K562 (cell line): ENCODE results near the gene PIK3CD. TPM values are rescaled to one million over a fixed set of nuclear protein-coding genes. Genes with fewer than 3 reads are reported as not detected.

Source experiments
- ATAC-seq: fragments of 200-7000 bp; cut with Tn5 transposase; 3 replicates; pipeline ENCODE4 v1.9.1; 2020; ENCODE audit warnings: moderate library complexity
- BruUV-seq: library from RNA; stranded (reverse); fragments of 400-500 nt; replicated peaks from 2 replicates; lab custom pipeline; 2021; lab: Mats Ljungman, UMichigan
- CTCF ChIA-PET: fragments of 300-600 bp; formaldehyde crosslinking; extraction: SDS; loops from one replicate; lab custom pipeline; 2021; ENCODE audit warnings: low intra/inter-chr PET ratio; lab: Yijun Ruan, JAX
- POLR2A ChIA-PET: fragments of 300-600, 350-650 bp; sonication (Branson Sonifier 250); formaldehyde crosslinking; extraction: SDS; loops from one replicate; lab custom pipeline; 2021; ENCODE audit warnings: antibody characterized with exemption, inconsistent platforms; lab: Yijun Ruan, JAX
- DNase-seq, 4 experiments: peaks; one replicate each; pipeline versions ENCODE4 v3.0.0 to v3.0.0-alpha.2; 2011 to 2018; ENCODE audit warnings: low spot score in 3 of 4, mixed read lengths in 3 of 4; ENCODE audit errors: extremely low read depth in 1 of 4
- FAIRE-seq: peaks from 2 replicates; lab custom pipeline; 2011; peaks lifted over from hg19 to GRCh38; lab: Jason Lieb, UNC
- H2AFZ ChIP-seq: 2 replicates; pipeline ENCODE4 v1.6.0; 2011; ENCODE audit warnings: low read depth, low read length, control low read depth, inconsistent platforms
- H3K27ac ChIP-seq: fragments of 200-600 bp; 3 replicates; pipeline ENCODE4 v1.8.0; 2011; ENCODE audit warnings: low read depth, mild to moderate bottlenecking, control low read depth, inconsistent platforms, low read length, moderate library complexity, mixed read lengths; ENCODE audit errors: extremely low read depth
- H3K27me3 ChIP-seq, 2 experiments: fragments of 300-600 bp in 1 of 2; 2 replicates in 1 of 2; 3 replicates in 1 of 2; pipeline versions ENCODE4 v1.6.0 to v1.8.0; 2011; ENCODE audit warnings: inconsistent platforms in 2 of 2, low read length in 2 of 2, mild to moderate bottlenecking in 1 of 2, mixed read lengths in 1 of 2, moderate library complexity in 1 of 2; ENCODE audit not compliant: control insufficient read depth in 2 of 2, insufficient read depth in 2 of 2
- H3K36me3 ChIP-seq: fragments of 300-600 bp; 3 replicates; pipeline ENCODE4 v1.8.0; 2011; ENCODE audit warnings: mild to moderate bottlenecking, low read length, inconsistent platforms; ENCODE audit not compliant: control insufficient read depth, insufficient read depth
- H3K4me1 ChIP-seq, 2 experiments: fragments of 200-600 bp in 1 of 2; replicated peaks in 1 of 2; 2 replicates in 1 of 2; 3 replicates in 1 of 2; pipeline versions ENCODE4 v1.5.1 to v1.8.0; 2011; ENCODE audit warnings: inconsistent platforms in 2 of 2, low read length in 2 of 2, mild to moderate bottlenecking in 1 of 2, mixed read lengths in 1 of 2, moderate library complexity in 1 of 2; ENCODE audit not compliant: control insufficient read depth in 2 of 2, insufficient read depth in 2 of 2
- H3K4me2 ChIP-seq: 2 replicates; pipeline ENCODE4 v1.6.1; 2011; ENCODE audit warnings: low read length, control low read depth, inconsistent platforms, mixed read lengths; ENCODE audit not compliant: insufficient read depth
- H3K4me3 ChIP-seq: fragments of 200-600 bp; sonication (generic), shearing (Covaris generic); 2 replicates; pipeline ENCODE4 v1.5.1; 2016; ENCODE audit warnings: control low read depth, inconsistent platforms
- H3K79me2 ChIP-seq: fragments of 200-600 bp; 3 replicates; pipeline ENCODE4 v1.8.0; 2011; ENCODE audit warnings: low read length, inconsistent platforms; ENCODE audit not compliant: control insufficient read depth, insufficient read depth
- H3K9ac ChIP-seq, 2 experiments: 2 replicates each; pipeline versions ENCODE4 v1.6.0 to v1.6.1; 2011; ENCODE audit warnings: low read depth in 2 of 2, low read length in 2 of 2, control low read depth in 1 of 2, inconsistent platforms in 1 of 2, mild to moderate bottlenecking in 1 of 2, mixed read lengths in 1 of 2; ENCODE audit not compliant: insufficient read depth in 1 of 2
- H3K9me1 ChIP-seq: one replicate; pipeline ENCODE4 v1.6.0; 2011; ENCODE audit warnings: inconsistent platforms, mild to moderate bottlenecking, low read length, moderate library complexity; ENCODE audit not compliant: control insufficient read depth, insufficient read depth
- H3K9me3 ChIP-seq: replicated peaks from 2 replicates; pipeline ENCODE4 v1.5.1; 2011; ENCODE audit warnings: low read depth, low read length, inconsistent platforms; ENCODE audit not compliant: control insufficient read depth, insufficient read depth
- H4K20me1 ChIP-seq: replicated peaks from 2 replicates; pipeline ENCODE4 v1.6.1; 2011; ENCODE audit warnings: low read length, inconsistent platforms, mixed read lengths; ENCODE audit not compliant: control insufficient read depth, insufficient read depth
- ADNP ChIP-seq: fragments of 200-800 bp; sonication (Bioruptor generic); IDR thresholded peaks from 2 replicates; pipeline ENCODE4 v1.6.1; 2016; ENCODE audit warnings: missing genetic modification characterization, missing compliant biosample characterization
- BRD9 ChIP-seq: fragments of 450-650 bp; IDR thresholded peaks from 2 replicates; pipeline ENCODE4 v1.6.1; 2018; ENCODE audit warnings: low read depth; ENCODE audit not compliant: partially characterized antibody
- CBX1 ChIP-seq: sonication (generic); IDR thresholded peaks from 2 replicates; pipeline ENCODE4 v1.6.1; 2016; ENCODE audit warnings: antibody characterized with exemption, low read depth, mild to moderate bottlenecking
- CREB3L1 ChIP-seq: fragments of 450-650 bp; IDR thresholded peaks from 2 replicates; pipeline ENCODE4 v1.6.1; 2014; ENCODE audit warnings: low read depth, mild to moderate bottlenecking, moderate library complexity, borderline replicate concordance
- CREM ChIP-seq: IDR thresholded peaks from 2 replicates; pipeline ENCODE4 v1.6.1; 2014; ENCODE audit warnings: antibody characterized with exemption, low read depth
- E2F8 ChIP-seq: fragments of 450-650 bp; IDR thresholded peaks from 2 replicates; pipeline ENCODE4 v1.7.1; 2018; ENCODE audit warnings: mild to moderate bottlenecking, low read depth; ENCODE audit not compliant: partially characterized antibody
- HDAC2 ChIP-seq: fragments of 450-650 bp; IDR thresholded peaks from 2 replicates; pipeline ENCODE4 v1.6.1; 2016; ENCODE audit warnings: mild to moderate bottlenecking
- MCM7 ChIP-seq, 2 experiments: fragments of 450-650 bp; IDR thresholded peaks; 2 replicates each; pipeline ENCODE4 v1.6.1; 2016 to 2018
- MYNN ChIP-seq, 2 experiments: sonication (generic); formaldehyde crosslinking in 1 of 2; IDR thresholded peaks; 2 replicates each; pipeline versions ENCODE4 v1.5.0 to v1.6.1; 2016 to 2020; ENCODE audit warnings: antibody characterized with exemption in 1 of 2, missing genetic modification reagents in 1 of 2
- NCOA4 ChIP-seq: fragments of 450-650 bp; IDR thresholded peaks from 2 replicates; pipeline ENCODE4 v1.6.1; 2018; ENCODE audit warnings: mild to moderate bottlenecking; ENCODE audit not compliant: partially characterized antibody
- NR2F6 ChIP-seq: fragments of 450-650 bp; formaldehyde crosslinking; IDR thresholded peaks from 2 replicates; pipeline ENCODE4 v1.4.0; 2020; ENCODE audit warnings: mild to moderate bottlenecking
- PTTG1 ChIP-seq: fragments of 450-650 bp; IDR thresholded peaks from 2 replicates; pipeline ENCODE4 v1.6.1; 2016; ENCODE audit warnings: low read depth, mild to moderate bottlenecking, missing genetic modification characterization, missing compliant biosample characterization
- RBM25 ChIP-seq: fragments of 200-400 bp; formaldehyde crosslinking; IDR thresholded peaks from 2 replicates; pipeline ENCODE4 v1.6.1; 2018; ENCODE audit warnings: low read length, low read depth, moderate library complexity; ENCODE audit not compliant: severe bottlenecking
- SAFB2 ChIP-seq: fragments of 200-400 bp; formaldehyde crosslinking; IDR thresholded peaks from 2 replicates; pipeline ENCODE4 v1.6.1; 2018; ENCODE audit warnings: borderline replicate concordance, low read length, low read depth, moderate library complexity; ENCODE audit not compliant: severe bottlenecking
- SNAPC5 ChIP-seq: fragments of 250-450 bp; sonication (Bioruptor Pico); IDR thresholded peaks from 2 replicates; pipeline ENCODE4 v1.8.0; 2021; ENCODE audit warnings: moderate library complexity, mild to moderate bottlenecking, inconsistent platforms
- TFAM ChIP-seq: fragments of 250-450 bp; sonication (Bioruptor Pico); conservative IDR thresholded peaks from 2 replicates; pipeline ENCODE4 v1.5.0; 2021; ENCODE audit warnings: mild to moderate bottlenecking, moderate library complexity
- TRIM24 ChIP-seq, 2 experiments: fragments of 450-650 bp; IDR thresholded peaks; 2 replicates each; pipeline ENCODE4 v1.6.1; 2016
- ZFP36 ChIP-seq: fragments of 150-350 bp; IDR thresholded peaks from 2 replicates; pipeline ENCODE4 v1.6.1; 2018; ENCODE audit warnings: low read length, low read depth; ENCODE audit not compliant: partially characterized antibody
- ZNF316 ChIP-seq: fragments of 450-650 bp; IDR thresholded peaks from 2 replicates; pipeline ENCODE4 v1.6.1; 2016
- ZNF586 ChIP-seq: fragments of 450-650 bp; formaldehyde crosslinking; conservative IDR thresholded peaks from 2 replicates; pipeline ENCODE4 v1.4.0; 2020; ENCODE audit warnings: mild to moderate bottlenecking, moderate library complexity
- WGBS: fragments of 100-300 bp; shearing (Covaris generic); methylation state at CpG from one replicate; pipeline ENCODE4 v1.1.6; 2016; ENCODE audit warnings: low coverage, mixed read lengths; ENCODE audit not compliant: insufficient coverage; ENCODE audit errors: missing lambda C conversion rate; 5-methylcytosine and 5-hydroxymethylcytosine counted together
- in situ Hi-C: fragments of 300-500 bp; cut with MboI; formaldehyde crosslinking; loops from 4 replicates; pipeline ENCODE4 v1.15.0; 2018; ENCODE audit warnings: inconsistent platforms, mixed read lengths
- intact Hi-C: fragments of 100-400 bp; cut with micrococcal nuclease; formaldehyde crosslinking; loops from 2 replicates; pipeline ENCODE4 v1.14.2; 2022
- polyA plus RNA-seq, 8 experiments: library from polyadenylated mRNA; depleted of rRNA in 4 of 8; stranded (reverse) in 5 of 8; unstranded in 3 of 8; fragments of >200 nt; fragmentation: Nextera tagmentation in 2 of 8; fragmentation: Illumina TruSeq in 1 of 8; extraction: Ambion mirVana in 2 of 8; extraction: Trizol in 1 of 8; gene quantifications; 2 replicates each; pipeline versions ENCODE4 v1.2.1 to v1.2.3, GENCODE V29; 2011 to 2014; ENCODE audit warnings: inconsistent platforms in 1 of 8, missing spikeins in 1 of 8
- total RNA-seq, 7 experiments: library from RNA; depleted of rRNA in 6 of 7; stranded (reverse); fragments of >200 nt in 6 of 7; fragmentation: Illumina TruSeq in 2 of 7; extraction: Trizol in 2 of 7; gene quantifications; 2 replicates each; pipeline versions ENCODE4 v1.2.1 to v1.2.3, GENCODE V29; 2011 to 2021; ENCODE audit warnings: low replicate concordance in 1 of 7

PIK3CD gene
- total and polyA plus RNA-seq, 9 of the 15 experiments (the other 6 are each of a cell fraction or from before 2014, with no cell fraction given) = 1.8 to 20.8 (median 7.2) TPM

GRCh38 chr1:9767964-9768668, 116.6 kb downstream of the PIK3CD start:
- DNase-seq = peak; percentile 60 to 76 (median 70)
- H3K27ac ChIP-seq = no peak overlapping the region
- intact Hi-C loops (no loop called here), in situ Hi-C loops (no loop called here)
- no peaks in the 10 kb centered on the region for H3K27me3 ChIP-seq
- no peaks in the 10 kb centered on the region for H3K79me2 ChIP-seq
- ChIA-PET POLR2A (no interaction called here), CTCF (no interaction called here)
- FAIRE-seq = no peak
- H3K4me2 ChIP-seq = no peak overlapping the region
- no peaks in the 10 kb centered on the region for H3K9me3 ChIP-seq
- peaks cover 8% of the 10 kb centered on the region; the same call in 1 of the 3 replicates for H3K36me3 ChIP-seq
- H3K9me1 ChIP-seq = no peaks in the 10 kb centered on the region
- H2AFZ ChIP-seq = no peak overlapping the region
- H4K20me1 ChIP-seq = no peaks in the 10 kb centered on the region
- peak; percentile 89 for ATAC-seq
- H3K4me1 ChIP-seq = peaks cover 3 to 12% of the 10 kb centered on the region in 2 experiments; a peak in 2 of 5 replicates
- BruUV-seq = no TSS peak
- H3K4me3 ChIP-seq = no peak overlapping the region
- 21% methylated on average over 19 of the region's 24 CpGs for WGBS
- H3K9ac ChIP-seq = no peak overlapping the region
- TF ChIP-seq ZNF586 (CRISPR knock-in tag) (no peak), E2F8 (peak; percentile 36), NR2F6 (CRISPR knock-in tag) (no peak), HDAC2 (peak; percentile 78), RBM25 (peak; percentile 94), ZNF316 (no peak), CBX1 (0 out of 2 replicates have a peak, but pooled peaks have one; percentile 73), TRIM24 (IDR thresholded peaks at IDR 0.05) (0 out of 4 replicates have a peak, but pooled peaks have one; percentile 18 to 28), NCOA4 (peak; percentile 25), SAFB2 (no peak), BRD9 (peak; percentile 89), CREM (no peak), MCM7 (IDR thresholded peaks at IDR 0.05) (no peak), MYNN (IDR thresholded peaks at IDR 0.05) (0 out of 2 replicates have a peak, but pooled peaks have one; percentile 10), MYNN (CRISPR knock-in tag; IDR thresholded peaks at IDR 0.05) (no peak), PTTG1 (tag) (no peak), TFAM (CRISPR knock-in tag) (no peak), SNAPC5 (no peak), ADNP (tag) (peak; percentile 51; the same call in 1 of the 2 replicates), CREB3L1 (peak; percentile 58; the same call in 1 of the 2 replicates), ZFP36 (peak; percentile 93)
